ENCODE data around the gene CRB2. TPM values are rescaled to one million over a fixed set of nuclear protein-coding genes. Genes with fewer than 3 reads are reported as not detected.

The CRB2 gene
- total and polyA plus RNA-seq, 2 donors (not counting 3 experiments of a cell fraction or from before 2014, with no cell fraction given): not detected

- no peaks in the 10 kb centered on the region for H3K9me1 ChIP-seq (replicated peaks; ENCODE audit: control insufficient read depth, extremely low read depth, insufficient read depth, low read length)
- no peaks in the 10 kb centered on the region for H3K79me2 ChIP-seq (ENCODE audit: control insufficient read depth, insufficient read depth, low read length)
- no peak overlapping the region for H3K4me3 ChIP-seq (replicated peaks in 1 of 3; ENCODE audit: insufficient read depth in 1 of 3, low read depth in 1 of 3, low read length in 3 of 3)
- intact Hi-C loops (cut with micrococcal nuclease): no loop called here
- ChIA-PET CTCF (no interaction called here), POLR2A (no interaction called here)
- no peaks in the 10 kb centered on the region for H3K27me3 ChIP-seq (ENCODE audit: control insufficient read depth in 2 of 2, insufficient read depth in 2 of 2, low read length in 2 of 2)
- no peak overlapping the region for H3K4me2 ChIP-seq (ENCODE audit: insufficient read depth, low read length)
- no peak overlapping the region for H3K27ac ChIP-seq (ENCODE audit: insufficient read depth, low read depth, low read length)
- no peaks in the 10 kb centered on the region for H3K4me1 ChIP-seq (ENCODE audit: control insufficient read depth, extremely low read depth, insufficient read depth, low read length)
- no peaks in the 10 kb centered on the region for H4K20me1 ChIP-seq (replicated peaks; ENCODE audit: control insufficient read depth, extremely low read depth, insufficient read depth, low read length)
- dilution Hi-C loops (cut with MboI; ENCODE audit: extremely low pct_ligation_motif_present, low sequenced_read_pairs): no loop called here
- no peak overlapping the region for H2AFZ ChIP-seq (ENCODE audit: low read depth, low read length)
- no peaks in the 10 kb centered on the region for H3K9me3 ChIP-seq (replicated peaks; ENCODE audit: control insufficient read depth, insufficient read depth, low read length)
- no peaks in the 10 kb centered on the region for H3K36me3 ChIP-seq (ENCODE audit: control insufficient read depth in 2 of 2, extremely low read depth in 1 of 2, insufficient read depth in 2 of 2, low read length in 2 of 2)
- TF ChIP-seq MYC (IDR thresholded peaks at IDR 0.05; ENCODE audit: low read depth, low read length) (no peak), CTCF (IDR thresholded peaks at IDR 0.05; ENCODE audit: extremely low read depth in 1 of 2, insufficient read depth in 1 of 2, low read depth in 1 of 2, low read length in 2 of 2) (no peak), POLR2A (IDR thresholded peaks at IDR 0.05; ENCODE audit: low read depth, low read length) (no peak), POLR2AphosphoS5 (IDR thresholded peaks at IDR 0.05; ENCODE audit: insufficient read depth, low read depth, low read length) (no peak), MAX (IDR thresholded peaks at IDR 0.05; ENCODE audit: insufficient read depth, insufficient read length) (no peak), GATA2 (IDR thresholded peaks at IDR 0.05; ENCODE audit: insufficient read depth, insufficient read length, low read depth, low read length) (no peak), FOS (IDR thresholded peaks at IDR 0.05; ENCODE audit: borderline replicate concordance, insufficient read depth, low read length) (no peak)
- no peak overlapping the region for H3K9ac ChIP-seq (replicated peaks; ENCODE audit: extremely low read depth, insufficient read depth, low read length)
- DNase-seq (ENCODE audit: low read depth, low spot score): no peak
- BruUV-seq (replicated peaks): no TSS peak
- FAIRE-seq: no peak
These were observed 18.0 kb upstream of the CRB2 start for GRCh38 chr9:123337971-123338370.
